A673 (cell line): ENCODE data around the gene S100A9. TPM values are rescaled to one million over a fixed set of nuclear protein-coding genes. Genes with fewer than 3 reads are reported as not detected.

Source experiments
- BruUV-seq: library from RNA; stranded (reverse); fragments of 400-500 nt; replicated peaks from 2 replicates; lab custom pipeline; 2021; lab: Mats Ljungman, UMichigan
- CTCF ChIA-PET: fragments of 300-600 bp; sonication (Branson Sonifier 250); formaldehyde crosslinking; loops from one replicate; lab custom pipeline; 2022; ENCODE audit warnings: antibody characterized with exemption; lab: Charles Lee
- POLR2A ChIA-PET: fragments of 300-600 bp; sonication (Branson Sonifier 250); formaldehyde crosslinking; loops from one replicate; lab custom pipeline; 2022; ENCODE audit warnings: antibody characterized with exemption; ENCODE audit not compliant: low non-redundant PET; lab: Charles Lee
- DNase-seq: peaks from one replicate; pipeline ENCODE4 v3.0.0-alpha.2; 2015; ENCODE audit warnings: low spot score
- H3K27ac ChIP-seq: fragments of 200-600 bp; sonication (generic); 2 replicates; pipeline ENCODE4 v1.5.1; 2016; ENCODE audit warnings: mixed run types, low read depth, mild to moderate bottlenecking, mixed read lengths, antibody characterized with exemption, low read length; ENCODE audit not compliant: poor library complexity, severe bottlenecking
- H3K27me3 ChIP-seq: fragments of 200-600 bp; sonication (generic); replicated peaks from 2 replicates; pipeline ENCODE4 v1.6.1; 2017; ENCODE audit warnings: mixed run types, low read depth, mild to moderate bottlenecking, mixed read lengths, antibody characterized with exemption, low read length; ENCODE audit not compliant: insufficient read depth, poor library complexity
- H3K36me3 ChIP-seq: fragments of 200-600 bp; sonication (generic); 2 replicates; pipeline ENCODE4 v1.6.1; 2016; ENCODE audit warnings: mixed run types, mild to moderate bottlenecking, mixed read lengths, antibody characterized with exemption, low read length; ENCODE audit not compliant: insufficient read depth, poor library complexity, severe bottlenecking
- H3K4me1 ChIP-seq: fragments of 200-600 bp; sonication (generic); 2 replicates; pipeline ENCODE4 v1.6.1; 2017; ENCODE audit warnings: mixed run types, mild to moderate bottlenecking, mixed read lengths, antibody characterized with exemption, low read length; ENCODE audit not compliant: insufficient read depth, poor library complexity, severe bottlenecking
- H3K4me3 ChIP-seq: fragments of 200-600 bp; sonication (generic); 2 replicates; pipeline ENCODE4 v1.5.1; 2016; ENCODE audit warnings: low read depth, mixed run types, mild to moderate bottlenecking, mixed read lengths, low read length; ENCODE audit not compliant: poor library complexity, severe bottlenecking
- H3K9me3 ChIP-seq: fragments of 200-600 bp; sonication (generic); 2 replicates; pipeline ENCODE4 v1.6.1; 2016; ENCODE audit warnings: mixed run types, low read depth, mild to moderate bottlenecking, mixed read lengths, antibody characterized with exemption, low read length; ENCODE audit not compliant: poor library complexity, severe bottlenecking
- CTCF ChIP-seq: fragments of 300-800, 200-600 bp; sonication (generic); conservative IDR thresholded peaks from 2 replicates; pipeline ENCODE4 v1.5.1; 2017; ENCODE audit warnings: low read depth, mild to moderate bottlenecking, antibody characterized with exemption, low read length, moderate library complexity, mixed read lengths
- EZH2 ChIP-seq: fragments of 200-600 bp; sonication (generic); IDR thresholded peaks from 2 replicates; pipeline ENCODE4 v1.6.1; 2017; ENCODE audit warnings: borderline replicate concordance, low read depth, mild to moderate bottlenecking, mixed read lengths, antibody characterized with exemption, low read length; ENCODE audit not compliant: poor library complexity, severe bottlenecking
- intact Hi-C: fragments of 100-400 bp; cut with micrococcal nuclease; formaldehyde crosslinking; loops from one replicate; pipeline ENCODE4 v1.10.0; 2022; ENCODE audit not compliant: unreplicated experiment
- total RNA-seq: library from RNA; stranded (reverse); gene quantifications from 2 replicates; pipeline ENCODE4 v1.2.3, GENCODE V29; 2021

Gene S100A9
- total RNA-seq, 1 experiment from 2014 or later, result not detected

DNA sequence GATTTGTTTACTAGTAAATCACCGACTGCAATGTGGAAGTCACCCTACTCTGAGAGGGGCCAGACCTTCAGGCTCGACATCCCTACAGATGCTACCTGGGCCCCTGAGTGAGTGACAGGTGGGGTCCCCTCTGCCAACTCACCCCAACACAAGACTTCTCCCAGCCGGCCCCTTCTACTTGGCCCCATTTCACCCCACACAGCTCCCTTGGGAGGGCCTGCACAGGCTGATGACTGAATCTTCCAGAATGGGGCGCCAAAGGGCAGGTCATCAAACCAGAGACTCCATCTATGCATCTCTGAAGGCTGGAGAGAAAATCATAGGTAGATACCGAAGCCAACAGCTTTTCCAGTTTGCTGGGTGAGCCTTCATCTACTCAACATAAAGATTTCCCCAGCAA lies 42.6 kb downstream of the S100A9 start:
- Histone ChIP-seq H3K4me3 (no peak overlapping the region), H3K9me3 (no peaks in the 10 kb centered on the region), H3K27ac (no peak overlapping the region), H3K36me3 (no peaks in the 10 kb centered on the region), H3K27me3 (peaks cover 66% of the 10 kb centered on the region), H3K4me1 (no peaks in the 10 kb centered on the region)
- ChIA-PET CTCF (no interaction called here), POLR2A (no interaction called here)
- no peak for DNase-seq
- no peak for TF ChIP-seq EZH2
- no peak for TF ChIP-seq CTCF
- intact Hi-C loops, result loop anchor here (5.0 kb wide), 1 partner anchor 48 kb away; no protein-coding TSS in a partner anchor
- no TSS peak for BruUV-seq

GRCh38 chr1:153401461-153401860 lies 43.8 kb downstream of the S100A9 start:
- ChIA-PET CTCF (no interaction called here), POLR2A (no interaction called here)
- no peak overlapping the region for H3K4me3 ChIP-seq
- no peaks in the 10 kb centered on the region for H3K36me3 ChIP-seq
- no peaks in the 10 kb centered on the region for H3K9me3 ChIP-seq
- TF ChIP-seq CTCF, result no peak
- no peak for TF ChIP-seq EZH2
- H3K27me3 ChIP-seq, result peaks cover 58% of the 10 kb centered on the region
- no TSS peak for BruUV-seq
- DNase-seq, result no peak
- no peak overlapping the region for H3K27ac ChIP-seq
- no peaks in the 10 kb centered on the region for H3K4me1 ChIP-seq
- intact Hi-C loops, result loop anchor here (5.0 kb wide), 1 partner anchor 49 kb away; no protein-coding TSS in a partner anchor

GRCh38 chr1:153402226-153402625 lies 44.6 kb downstream of the S100A9 start:
- Histone ChIP-seq H3K4me3 (no peak overlapping the region), H3K9me3 (no peaks in the 10 kb centered on the region), H3K4me1 (no peaks in the 10 kb centered on the region), H3K36me3 (no peaks in the 10 kb centered on the region), H3K27ac (no peak overlapping the region), H3K27me3 (peaks cover 52% of the 10 kb centered on the region)
- TF ChIP-seq EZH2, result no peak
- TF ChIP-seq CTCF, result no peak
- ChIA-PET POLR2A (no interaction called here), CTCF (no interaction called here)
- intact Hi-C loops, result loop anchor here (5.0 kb wide), 1 partner anchor 50 kb away; no protein-coding TSS in a partner anchor
- DNase-seq, result no peak
- no TSS peak for BruUV-seq
